ENCODE results near the gene MB. TPM values are rescaled to one million over a fixed set of nuclear protein-coding genes. Genes with fewer than 3 reads are reported as not detected.

The MB gene
- total RNA-seq, 1 donor from 2014 or later: not detected

- TF ChIP-seq CTCF (IDR thresholded peaks at IDR 0.05; ENCODE audit: unreplicated experiment): no peak
- no peak overlapping the region for H3K4me3 Mint-ChIP-seq
- H3K9me3 Mint-ChIP-seq: no peaks in the 10 kb centered on the region
- no peak overlapping the region for H3K27ac Mint-ChIP-seq
- DNase-seq (ENCODE audit: low spot score in 2 of 2, unreplicated experiment in 2 of 2): peak in 1 of 2 experiments; percentile 16
- H3K36me3 Mint-ChIP-seq: no peaks in the 10 kb centered on the region
- peaks cover 23% of the 10 kb centered on the region for H3K4me1 Mint-ChIP-seq
- H3K27me3 Mint-ChIP-seq (ENCODE audit: low read depth): no peaks in the 10 kb centered on the region
Measured at GRCh38 chr22:35642305-35642741, 25.2 kb upstream of the MB start.

- peaks cover 28% of the 10 kb centered on the region for H3K4me1 Mint-ChIP-seq
- DNase-seq (ENCODE audit: low spot score in 2 of 2, unreplicated experiment in 2 of 2): peak in 1 of 2 experiments; percentile 31
- H3K36me3 Mint-ChIP-seq: no peaks in the 10 kb centered on the region
- H3K9me3 Mint-ChIP-seq: no peaks in the 10 kb centered on the region
- H3K27ac Mint-ChIP-seq: no peak overlapping the region
- TF ChIP-seq CTCF (IDR thresholded peaks at IDR 0.05; ENCODE audit: unreplicated experiment): no peak
- H3K27me3 Mint-ChIP-seq (ENCODE audit: low read depth): no peaks in the 10 kb centered on the region
- H3K4me3 Mint-ChIP-seq: no peak overlapping the region
Measured at GRCh38 chr22:35641494-35642120, 24.5 kb upstream of the MB start.

- Mint-ChIP-seq H3K27me3 (ENCODE audit: low read depth) (no peaks in the 10 kb centered on the region), H3K36me3 (no peaks in the 10 kb centered on the region), H3K9me3 (peaks cover 3% of the 10 kb centered on the region), H3K4me1 (peaks cover 28% of the 10 kb centered on the region), H3K4me3 (no peak overlapping the region), H3K27ac (peak overlapping the region; percentile 86)
- peak in 1 of 2 experiments; percentile 58 for DNase-seq (ENCODE audit: low spot score in 2 of 2, unreplicated experiment in 2 of 2)
- TF ChIP-seq CTCF (IDR thresholded peaks at IDR 0.05; ENCODE audit: unreplicated experiment): no peak
Measured at GRCh38 chr22:35638410-35638809, 21.3 kb upstream of the MB start.

- DNase-seq (ENCODE audit: low spot score in 2 of 2, unreplicated experiment in 2 of 2): no peak
- Mint-ChIP-seq H3K9me3 (peaks cover 3% of the 10 kb centered on the region), H3K27ac (peak overlapping the region; percentile 86), H3K27me3 (ENCODE audit: low read depth) (no peaks in the 10 kb centered on the region), H3K36me3 (no peaks in the 10 kb centered on the region), H3K4me1 (peaks cover 28% of the 10 kb centered on the region), H3K4me3 (no peak overlapping the region)
- TF ChIP-seq CTCF (IDR thresholded peaks at IDR 0.05; ENCODE audit: unreplicated experiment): no peak
Measured at GRCh38 chr22:35638001-35638400, 20.9 kb upstream of the MB start.

GRCh38 chr22:35637254-35637653 is 20.1 kb upstream of the MB start:
- peaks cover 3% of the 10 kb centered on the region for H3K9me3 Mint-ChIP-seq
- peaks cover 30% of the 10 kb centered on the region for H3K4me1 Mint-ChIP-seq
- no peaks in the 10 kb centered on the region for H3K27me3 Mint-ChIP-seq (ENCODE audit: low read depth)
- H3K27ac Mint-ChIP-seq: no peak overlapping the region
- no peak for DNase-seq (ENCODE audit: low spot score in 2 of 2, unreplicated experiment in 2 of 2)
- no peak overlapping the region for H3K4me3 Mint-ChIP-seq
- no peak for TF ChIP-seq CTCF (IDR thresholded peaks at IDR 0.05; ENCODE audit: unreplicated experiment)
- no peaks in the 10 kb centered on the region for H3K36me3 Mint-ChIP-seq

Measured in mesothelial cell of epicardium (in vitro differentiated cells).